ENCODE results near the gene LIMA1.

The LIMA1 gene

DNA sequence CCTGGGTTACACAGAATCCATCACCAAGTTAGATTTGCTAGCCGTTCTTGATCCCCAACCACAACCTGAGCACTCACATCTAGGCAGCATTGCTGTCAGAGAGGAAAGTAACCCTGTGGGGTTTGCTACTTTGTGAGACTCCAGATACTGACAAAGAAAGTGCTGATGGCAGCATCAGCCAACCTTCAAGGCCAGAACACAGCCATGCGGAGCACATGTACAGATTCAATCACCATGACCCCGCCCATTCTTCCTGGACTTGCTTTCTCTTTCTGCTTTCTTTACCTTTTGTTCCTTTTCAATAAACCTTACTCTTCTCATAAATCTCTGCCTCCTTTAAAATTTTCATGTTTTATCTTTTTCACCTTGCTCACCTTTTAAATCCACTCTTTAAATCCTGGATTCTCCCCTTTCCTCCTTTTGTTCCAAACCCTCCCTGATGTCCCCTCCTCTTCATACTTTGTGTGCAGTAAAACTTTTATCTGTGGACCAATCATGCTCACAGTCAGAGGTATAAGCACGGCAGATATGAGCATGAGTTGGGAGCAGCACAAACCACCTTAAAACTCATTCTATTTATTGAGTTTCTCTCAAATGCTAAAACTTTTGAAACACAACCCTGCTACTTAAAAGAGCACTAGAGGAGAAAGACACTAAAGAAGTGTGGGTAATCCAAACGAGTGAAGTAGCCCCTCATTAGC, 94.3 kb downstream of the LIMA1 start:
- H3K4me2 ChIP-seq, result no peak overlapping the region
- no peak overlapping the region for H3K9ac ChIP-seq
- peaks cover 0 to 82% (median 20%) of the 10 kb centered on the region in 11 experiments; a peak in 15 of 22 replicates for H3K36me3 ChIP-seq
- no peak for TF ChIP-seq Cebpa-rat (IDR thresholded peaks at IDR 0.05)
- peaks cover 3 to 6% (median 4%) of the 10 kb centered on the region in 10 experiments; a peak in 18 of 20 replicates for H3K4me1 ChIP-seq
- no peaks in the 10 kb centered on the region for H3K27me3 ChIP-seq
- no peak overlapping the region for H3K4me3 ChIP-seq
- no peaks in the 10 kb centered on the region; a peak in 1 of 22 replicates for H4K20me1 ChIP-seq
- no peaks in the 10 kb centered on the region for H3K9me3 ChIP-seq (replicated peaks in 1 of 11)
- H3K27ac ChIP-seq, result no peak overlapping the region

DNA sequence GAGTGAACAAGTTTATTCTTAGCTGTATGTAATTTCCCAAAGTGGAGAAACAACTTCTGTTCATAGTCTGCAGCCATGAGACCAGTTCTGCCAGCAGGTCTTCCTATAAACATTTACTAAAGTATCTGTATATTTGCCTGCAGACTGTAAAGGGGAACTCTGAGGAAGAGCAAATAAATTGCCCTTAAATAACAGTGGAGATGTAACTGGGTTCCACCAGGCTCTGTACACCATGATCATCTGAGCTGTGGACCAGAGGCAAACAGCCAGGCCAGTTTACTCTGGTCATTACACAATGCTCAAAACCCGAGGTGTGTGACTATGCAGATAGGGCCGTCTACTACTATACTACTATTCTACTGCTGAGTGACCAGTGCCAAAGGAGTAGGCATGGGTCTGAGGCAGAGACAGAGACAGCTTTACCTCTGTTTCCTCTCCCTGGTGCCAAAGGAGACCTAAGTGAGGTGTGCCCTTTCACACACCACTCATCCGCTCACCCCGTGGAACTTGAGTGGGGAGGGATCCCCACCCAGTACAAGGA, 95.0 kb downstream of the LIMA1 start:
- no peak overlapping the region for H3K9ac ChIP-seq

DNA sequence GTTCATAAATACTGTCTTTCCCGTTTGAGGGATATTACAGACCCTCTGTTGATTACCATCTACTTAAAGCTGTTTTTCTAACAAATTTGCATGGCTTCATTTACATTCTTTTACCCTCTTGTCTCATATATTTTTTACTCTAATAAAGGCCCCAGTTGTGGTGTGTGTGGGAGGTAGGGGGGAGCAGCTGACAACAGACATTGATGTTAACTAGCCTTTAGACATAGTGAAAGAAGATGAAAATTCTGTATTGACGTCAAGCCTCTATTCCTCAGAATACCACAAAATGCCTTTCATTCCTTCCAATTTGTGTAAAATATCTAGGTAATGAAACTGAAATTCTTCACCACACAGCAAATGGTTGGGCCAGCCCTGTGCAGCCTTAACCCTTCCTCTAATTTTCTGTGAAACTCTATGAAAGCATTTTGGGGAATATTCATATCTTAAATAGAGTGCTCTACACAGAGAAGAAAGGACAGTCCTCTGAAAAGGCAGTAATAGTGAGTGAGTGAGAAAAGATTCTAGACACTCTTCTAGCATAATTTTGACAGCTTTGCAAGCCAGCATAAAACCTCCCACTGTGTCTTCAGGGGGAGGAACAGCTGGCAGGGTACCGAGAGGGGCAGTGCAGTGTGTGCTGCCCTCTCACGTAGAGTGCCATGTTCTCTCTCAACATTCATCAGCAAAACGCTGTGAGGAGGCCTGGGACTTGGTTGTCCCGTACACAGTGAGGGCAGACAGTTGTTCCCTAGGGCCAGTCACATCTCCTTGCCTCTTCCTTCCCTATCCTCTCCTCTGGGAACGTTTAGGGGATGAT, 96.0 kb downstream of the LIMA1 start:
- H3K4me1 ChIP-seq, result peaks cover 6 to 13% (median 9%) of the 10 kb centered on the region in 10 experiments; a peak in 18 of 20 replicates
- H3K9ac ChIP-seq, result no peak overlapping the region
- H3K27ac ChIP-seq, result no peak overlapping the region
- H4K20me1 ChIP-seq, result no peaks in the 10 kb centered on the region; a peak in 1 of 22 replicates
- no peak overlapping the region for H3K4me3 ChIP-seq
- H3K4me2 ChIP-seq, result no peak overlapping the region
- no peaks in the 10 kb centered on the region for H3K27me3 ChIP-seq
- H3K36me3 ChIP-seq, result peaks cover 0 to 75% (median 12%) of the 10 kb centered on the region in 11 experiments; a peak in 15 of 22 replicates
- no peaks in the 10 kb centered on the region for H3K9me3 ChIP-seq (replicated peaks in 1 of 11)
- TF ChIP-seq Cebpa-rat (IDR thresholded peaks at IDR 0.05), result no peak

More for the DNA sequence above, 95.0 kb downstream of the LIMA1 start:
- peaks cover 0 to 80% (median 20%) of the 10 kb centered on the region in 11 experiments; a peak in 15 of 22 replicates for H3K36me3 ChIP-seq
- no peak overlapping the region for H3K4me3 ChIP-seq
- no peaks in the 10 kb centered on the region for H3K27me3 ChIP-seq
- no peaks in the 10 kb centered on the region; a peak in 1 of 22 replicates for H4K20me1 ChIP-seq
- H3K4me2 ChIP-seq, result no peak overlapping the region
- no peak overlapping the region for H3K27ac ChIP-seq
- H3K4me1 ChIP-seq, result peaks cover 6 to 11% (median 9%) of the 10 kb centered on the region in 10 experiments; a peak in 18 of 20 replicates
- no peak for TF ChIP-seq Cebpa-rat (IDR thresholded peaks at IDR 0.05)
- H3K9me3 ChIP-seq (replicated peaks in 1 of 11), result no peaks in the 10 kb centered on the region

DNA sequence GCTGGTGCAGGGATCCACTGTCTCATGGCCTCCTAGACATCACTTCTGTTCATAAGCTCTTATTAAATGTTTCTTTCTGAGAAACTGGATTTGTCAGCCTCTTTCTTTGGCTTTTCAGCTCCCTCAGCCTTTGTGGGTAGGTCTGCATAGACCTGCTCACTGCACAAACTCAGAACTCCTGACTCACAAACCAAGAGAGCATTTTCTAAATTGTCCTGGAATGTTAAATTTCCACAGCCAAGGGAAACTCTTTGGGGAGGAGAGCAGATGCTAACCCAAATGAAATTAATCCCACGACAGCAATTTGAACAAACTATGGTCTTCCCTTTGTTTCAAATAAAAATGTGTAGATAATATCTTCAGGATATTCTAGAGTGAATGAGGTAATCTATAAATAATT, 96.6 kb downstream of the LIMA1 start:
- Histone ChIP-seq H3K9ac (no peak overlapping the region), H3K4me2 (no peak overlapping the region), H3K4me3 (no peak overlapping the region), H3K27ac (no peak overlapping the region), H3K36me3 (peaks cover 0 to 73% (median 9%) of the 10 kb centered on the region in 11 experiments; a peak in 11 of 22 replicates), H3K4me1 (peaks cover 6 to 13% (median 9%) of the 10 kb centered on the region in 10 experiments; a peak in 18 of 20 replicates), H3K9me3 (replicated peaks in 1 of 11) (no peaks in the 10 kb centered on the region), H4K20me1 (no peaks in the 10 kb centered on the region; a peak in 1 of 22 replicates), H3K27me3 (no peaks in the 10 kb centered on the region)
- TF ChIP-seq Cebpa-rat (IDR thresholded peaks at IDR 0.05), result no peak

DNA sequence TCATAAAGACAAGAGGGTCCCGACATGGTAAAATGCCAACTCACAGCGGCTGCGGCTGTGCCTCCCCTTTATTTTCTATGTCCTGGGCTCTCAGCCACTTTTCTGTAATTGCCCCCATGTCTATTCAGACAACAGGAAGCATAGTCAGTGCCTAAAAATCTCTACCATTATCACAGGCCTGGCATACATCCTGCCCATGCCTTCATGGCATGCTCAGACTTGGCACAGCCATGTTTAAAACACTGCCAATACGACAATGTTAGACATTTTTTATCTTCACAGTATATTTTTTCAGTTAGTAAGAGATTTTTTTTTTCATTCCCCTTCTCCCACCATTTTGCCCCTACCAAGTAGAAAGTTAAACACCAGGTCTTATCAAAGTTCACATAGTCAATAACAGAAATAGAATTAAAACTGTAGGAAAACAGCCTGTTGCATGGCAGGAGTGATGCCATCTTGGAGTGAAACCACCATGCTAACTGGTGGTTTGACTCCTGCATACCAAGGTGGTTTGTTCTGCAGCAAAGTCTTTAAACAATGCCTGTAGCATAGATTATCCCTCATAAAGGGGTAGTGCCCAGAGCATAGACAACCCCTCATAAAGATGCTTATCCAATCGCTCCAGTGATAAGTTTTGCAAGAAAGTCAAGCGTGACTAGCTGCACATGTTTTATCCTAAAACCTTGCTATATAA, 97.2 kb downstream of the LIMA1 start:
- TF ChIP-seq Cebpa-rat (IDR thresholded peaks at IDR 0.05), result no peak
- Histone ChIP-seq H4K20me1 (no peaks in the 10 kb centered on the region; a peak in 1 of 22 replicates), H3K4me2 (no peak overlapping the region), H3K4me3 (no peak overlapping the region), H3K9ac (no peak overlapping the region), H3K9me3 (replicated peaks in 1 of 11) (no peaks in the 10 kb centered on the region), H3K27me3 (no peaks in the 10 kb centered on the region), H3K27ac (no peak overlapping the region), H3K4me1 (peaks cover 6 to 13% (median 9%) of the 10 kb centered on the region in 10 experiments; a peak in 18 of 20 replicates), H3K36me3 (peaks cover 0 to 73% (median 6%) of the 10 kb centered on the region in 11 experiments; a peak in 11 of 22 replicates)

DNA sequence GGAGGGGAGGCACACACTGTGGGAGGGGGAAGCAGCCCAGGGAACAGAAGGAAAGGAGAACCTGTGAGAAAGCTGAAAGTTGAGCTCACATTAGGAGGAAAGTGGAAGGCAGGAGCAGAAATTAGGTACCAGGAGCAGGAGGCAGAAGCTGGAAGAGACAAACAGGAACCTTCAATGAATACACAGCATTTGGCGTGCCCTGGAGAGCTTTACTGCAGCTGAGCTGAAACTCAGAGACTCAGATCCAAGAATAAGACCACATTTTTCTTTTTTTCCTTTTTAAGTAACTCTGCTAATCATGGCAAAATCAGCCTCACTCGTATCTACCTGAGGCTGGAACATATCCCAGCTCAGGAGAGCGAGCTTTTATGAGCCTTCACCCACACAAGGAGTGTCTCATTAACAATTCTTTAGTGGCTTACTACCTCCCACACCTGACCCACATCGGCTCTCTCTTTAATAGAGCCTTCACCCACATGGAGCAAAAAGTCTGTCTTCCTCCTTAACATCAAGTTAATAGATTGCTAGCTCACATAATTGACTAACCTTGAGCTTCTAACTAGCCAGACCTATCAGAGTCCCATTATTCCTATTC, 97.9 kb downstream of the LIMA1 start:
- Histone ChIP-seq H3K4me2 (no peak overlapping the region), H3K4me3 (no peak overlapping the region), H3K9ac (no peak overlapping the region)

DNA sequence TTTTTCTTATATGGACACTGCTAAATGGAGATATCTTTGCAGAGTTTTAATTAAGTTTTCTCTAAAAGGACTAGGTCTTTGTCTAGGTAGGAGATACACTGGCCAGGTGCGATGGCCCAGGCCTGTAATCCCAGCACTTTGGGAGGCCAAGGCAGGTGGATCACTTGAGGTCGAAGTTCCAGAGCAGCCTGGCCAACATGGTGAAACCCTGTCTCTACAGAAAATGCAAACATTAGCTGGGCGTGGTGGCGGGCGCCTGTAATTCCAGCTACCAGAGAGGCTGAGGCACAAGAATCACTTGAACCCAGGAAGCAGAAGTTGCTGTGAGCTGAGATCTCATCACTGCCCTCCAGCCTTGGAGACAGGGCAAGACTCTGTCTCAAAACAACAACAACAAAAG, 99.1 kb downstream of the LIMA1 start:
- H3K9ac ChIP-seq, result no peak overlapping the region; a peak in 1 of 22 replicates
- no peak overlapping the region for H3K27ac ChIP-seq
- no peaks in the 10 kb centered on the region for H3K27me3 ChIP-seq
- peak overlapping the region in 8 of 11 experiments; percentile 2 to 54 (median 26); a peak in 12 of 22 replicates for H3K4me2 ChIP-seq
- H3K4me1 ChIP-seq, result peaks cover 6 to 13% (median 9%) of the 10 kb centered on the region in 10 experiments; a peak in 18 of 20 replicates
- TF ChIP-seq Cebpa-rat (IDR thresholded peaks at IDR 0.05), result no peak
- H3K9me3 ChIP-seq (replicated peaks in 1 of 11), result no peaks in the 10 kb centered on the region
- peaks cover 0 to 73% (median 8%) of the 10 kb centered on the region in 11 experiments; a peak in 13 of 22 replicates for H3K36me3 ChIP-seq
- H4K20me1 ChIP-seq, result no peaks in the 10 kb centered on the region; a peak in 1 of 22 replicates
- no peak overlapping the region for H3K4me3 ChIP-seq

More for the DNA sequence above, 97.9 kb downstream of the LIMA1 start:
- Histone ChIP-seq H4K20me1 (no peaks in the 10 kb centered on the region; a peak in 1 of 22 replicates), H3K9me3 (replicated peaks in 1 of 11) (no peaks in the 10 kb centered on the region), H3K27me3 (no peaks in the 10 kb centered on the region), H3K36me3 (peaks cover 0 to 73% (median 2%) of the 10 kb centered on the region in 11 experiments; a peak in 10 of 22 replicates), H3K4me1 (peaks cover 6 to 13% (median 9%) of the 10 kb centered on the region in 10 experiments; a peak in 18 of 20 replicates), H3K27ac (no peak overlapping the region)
- no peak for TF ChIP-seq Cebpa-rat (IDR thresholded peaks at IDR 0.05)

DNA sequence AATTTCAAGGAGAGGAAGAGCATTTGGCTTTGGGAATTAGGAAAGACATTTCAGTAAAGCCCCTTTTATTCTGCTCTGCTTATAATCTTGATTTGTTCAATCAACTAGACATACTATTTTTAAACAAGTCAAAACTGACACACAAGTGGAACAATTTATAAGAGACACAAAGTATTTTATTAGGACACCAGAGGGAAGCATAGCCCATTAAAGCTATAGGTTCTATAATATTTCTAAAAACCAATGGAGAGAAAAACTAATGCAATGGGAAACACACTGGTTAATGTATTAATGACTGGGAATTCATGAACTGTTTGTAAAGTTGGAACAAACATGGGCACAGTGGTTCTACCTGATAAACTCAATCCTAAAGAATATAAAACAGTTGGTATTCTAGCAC, 100.9 kb downstream of the LIMA1 start:
- Histone ChIP-seq H3K4me3 (no peak overlapping the region), H3K9me3 (replicated peaks in 1 of 11) (no peaks in the 10 kb centered on the region), H3K9ac (no peak overlapping the region), H3K27ac (no peak overlapping the region), H3K4me2 (no peak overlapping the region), H3K27me3 (no peaks in the 10 kb centered on the region), H4K20me1 (no peaks in the 10 kb centered on the region; a peak in 1 of 22 replicates), H3K36me3 (peaks cover 3 to 74% (median 12%) of the 10 kb centered on the region in 11 experiments; a peak in 18 of 22 replicates), H3K4me1 (peaks cover 6 to 13% (median 9%) of the 10 kb centered on the region in 10 experiments; a peak in 18 of 20 replicates)
- TF ChIP-seq Cebpa-rat (IDR thresholded peaks at IDR 0.05), result no peak

Measured in BLaER1 treated with 17β-estradiol and CSF1 and Interleukin-3, amounts not matched to agents 10 nM and 100 nM (cell line).